22Rv1 (cell line): ENCODE data around the gene IQGAP1.

Experiments
- ZFX ChIP-seq: fragments of 450-650 bp; IDR thresholded peaks from 2 replicates; pipeline ENCODE4 v1.6.1; 2017; ENCODE audit warnings: antibody characterized with exemption, borderline replicate concordance
- TF ChIP-seq, protein P1 (sequence below): fragments of 450-650 bp; IDR thresholded peaks from 2 replicates; pipeline ENCODE4 v1.5.1; 2017; ENCODE audit warnings: mild to moderate bottlenecking

DNA sequence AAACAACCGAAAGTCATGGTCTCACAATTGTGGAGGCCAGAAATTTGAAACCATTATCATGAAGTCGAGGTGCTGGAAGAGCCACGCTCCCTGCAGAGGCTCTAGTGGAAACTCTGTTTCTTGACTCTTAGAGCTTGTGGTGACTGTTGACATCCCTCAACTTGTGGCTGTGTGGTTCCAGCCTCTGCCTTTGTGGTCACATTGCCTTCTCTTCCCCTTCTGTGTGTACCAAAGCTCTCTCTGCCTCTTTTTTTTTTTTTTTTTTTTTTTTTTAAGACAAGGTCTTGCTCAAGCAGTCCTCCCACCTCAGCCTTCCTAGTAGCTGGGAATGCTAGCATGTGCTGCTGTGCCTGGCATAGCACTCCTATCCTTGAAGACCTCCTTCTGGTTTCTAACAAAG lies 93.0 kb downstream of the IQGAP1 start:
- TF ChIP-seq, protein P1, sequence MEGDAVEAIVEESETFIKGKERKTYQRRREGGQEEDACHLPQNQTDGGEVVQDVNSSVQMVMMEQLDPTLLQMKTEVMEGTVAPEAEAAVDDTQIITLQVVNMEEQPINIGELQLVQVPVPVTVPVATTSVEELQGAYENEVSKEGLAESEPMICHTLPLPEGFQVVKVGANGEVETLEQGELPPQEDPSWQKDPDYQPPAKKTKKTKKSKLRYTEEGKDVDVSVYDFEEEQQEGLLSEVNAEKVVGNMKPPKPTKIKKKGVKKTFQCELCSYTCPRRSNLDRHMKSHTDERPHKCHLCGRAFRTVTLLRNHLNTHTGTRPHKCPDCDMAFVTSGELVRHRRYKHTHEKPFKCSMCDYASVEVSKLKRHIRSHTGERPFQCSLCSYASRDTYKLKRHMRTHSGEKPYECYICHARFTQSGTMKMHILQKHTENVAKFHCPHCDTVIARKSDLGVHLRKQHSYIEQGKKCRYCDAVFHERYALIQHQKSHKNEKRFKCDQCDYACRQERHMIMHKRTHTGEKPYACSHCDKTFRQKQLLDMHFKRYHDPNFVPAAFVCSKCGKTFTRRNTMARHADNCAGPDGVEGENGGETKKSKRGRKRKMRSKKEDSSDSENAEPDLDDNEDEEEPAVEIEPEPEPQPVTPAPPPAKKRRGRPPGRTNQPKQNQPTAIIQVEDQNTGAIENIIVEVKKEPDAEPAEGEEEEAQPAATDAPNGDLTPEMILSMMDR, result no peak
- TF ChIP-seq ZFX, result no peak
